Measurements from ENCODE around the gene TMEM80.

DNA sequence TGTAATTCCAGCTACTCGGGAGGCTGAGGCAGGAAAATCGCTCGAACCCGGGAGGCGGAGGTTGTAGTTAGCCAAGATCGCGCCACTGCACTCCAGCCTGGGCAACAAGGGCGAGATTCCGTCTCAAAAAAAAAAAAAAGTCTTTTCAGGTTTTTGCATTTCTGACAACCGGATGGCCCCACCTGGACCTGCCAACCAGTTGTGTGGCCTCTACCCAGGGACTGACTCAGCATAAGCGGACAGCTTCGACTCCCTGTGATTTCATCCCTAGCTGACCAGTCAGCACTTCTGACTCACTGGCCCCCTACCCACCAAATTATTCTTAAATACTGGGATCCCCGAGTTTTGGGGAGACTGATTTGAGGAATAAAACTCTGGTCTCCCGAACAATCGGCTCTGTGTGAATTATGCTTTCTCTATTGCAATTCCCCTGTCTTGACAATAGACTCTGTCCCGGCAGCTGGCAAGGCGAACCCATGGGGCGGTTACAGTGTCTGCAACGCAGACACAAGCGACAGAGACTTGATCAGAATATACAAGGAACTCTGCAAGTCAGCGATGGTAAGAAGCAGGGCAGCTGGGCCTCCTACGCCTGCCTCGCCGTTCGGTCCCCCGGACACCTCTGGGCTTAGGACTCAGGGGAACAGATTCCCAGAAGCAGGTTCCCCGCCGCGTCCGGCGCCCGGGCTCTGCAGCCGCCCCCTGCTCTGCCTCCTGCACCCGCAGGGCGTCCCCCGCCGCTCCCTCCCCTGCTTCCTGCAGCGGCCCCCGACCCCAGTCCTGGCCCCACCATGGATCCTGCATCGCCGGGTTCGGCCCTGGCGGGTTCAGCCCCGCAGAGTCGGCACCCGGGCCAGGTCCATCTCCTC, 50.9 kb downstream of the TMEM80 start:
- TF ChIP-seq, protein P1, sequence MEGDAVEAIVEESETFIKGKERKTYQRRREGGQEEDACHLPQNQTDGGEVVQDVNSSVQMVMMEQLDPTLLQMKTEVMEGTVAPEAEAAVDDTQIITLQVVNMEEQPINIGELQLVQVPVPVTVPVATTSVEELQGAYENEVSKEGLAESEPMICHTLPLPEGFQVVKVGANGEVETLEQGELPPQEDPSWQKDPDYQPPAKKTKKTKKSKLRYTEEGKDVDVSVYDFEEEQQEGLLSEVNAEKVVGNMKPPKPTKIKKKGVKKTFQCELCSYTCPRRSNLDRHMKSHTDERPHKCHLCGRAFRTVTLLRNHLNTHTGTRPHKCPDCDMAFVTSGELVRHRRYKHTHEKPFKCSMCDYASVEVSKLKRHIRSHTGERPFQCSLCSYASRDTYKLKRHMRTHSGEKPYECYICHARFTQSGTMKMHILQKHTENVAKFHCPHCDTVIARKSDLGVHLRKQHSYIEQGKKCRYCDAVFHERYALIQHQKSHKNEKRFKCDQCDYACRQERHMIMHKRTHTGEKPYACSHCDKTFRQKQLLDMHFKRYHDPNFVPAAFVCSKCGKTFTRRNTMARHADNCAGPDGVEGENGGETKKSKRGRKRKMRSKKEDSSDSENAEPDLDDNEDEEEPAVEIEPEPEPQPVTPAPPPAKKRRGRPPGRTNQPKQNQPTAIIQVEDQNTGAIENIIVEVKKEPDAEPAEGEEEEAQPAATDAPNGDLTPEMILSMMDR (IDR thresholded peaks at IDR 0.05; ENCODE audit: control extremely low read depth in 1 of 3, insufficient read depth in 1 of 3, low read depth in 1 of 3, low read length in 3 of 3): no peak
- TF ChIP-seq CREB1 (IDR thresholded peaks at IDR 0.05): no peak
- TF ChIP-seq EZH2 (IDR thresholded peaks at IDR 0.05; ENCODE audit: low read depth, low read length, severe bottlenecking): no peak
- TF ChIP-seq POLR2A (IDR thresholded peaks at IDR 0.05; ENCODE audit: control extremely low read depth in 1 of 2, low read depth in 2 of 2, low read length in 2 of 2): no peak; a peak in 1 of 3 replicates
